NCI-H1436 treated with DMSO at 0.1 percent for 48 hours (cell line): ENCODE measurements around the gene ERBIN.
"Not testable (repeated sequence)": the region's sequence is repeated elsewhere in the genome, so short reads cannot be mapped to it uniquely, and the experiment has no call there.

ENCODE experiments used
- DNase-seq: peaks from one replicate; lab custom pipeline; 2025; lab: John Stamatoyannopoulos, UW

The ERBIN gene

DNA sequence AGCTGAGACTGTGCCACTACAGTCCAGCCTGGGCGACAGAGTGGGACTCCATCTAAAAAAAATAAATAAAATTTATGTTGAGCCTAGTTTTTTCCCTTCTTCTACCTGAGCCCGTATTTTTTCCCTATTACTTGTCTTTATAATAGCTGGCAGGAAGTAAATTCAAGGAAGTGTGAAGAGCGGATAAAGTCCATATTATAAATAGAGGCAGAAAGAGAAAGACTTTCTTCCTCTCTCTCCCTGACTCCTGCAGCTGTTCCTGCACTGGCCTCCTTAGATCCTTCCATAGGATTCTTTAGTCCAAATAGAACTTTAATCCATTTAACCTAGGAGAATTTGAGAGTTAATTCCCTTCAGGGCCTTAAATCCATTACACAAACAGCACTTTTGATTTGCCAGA, 10.3 kb upstream of the ERBIN start:
- no peak for DNase-seq

DNA sequence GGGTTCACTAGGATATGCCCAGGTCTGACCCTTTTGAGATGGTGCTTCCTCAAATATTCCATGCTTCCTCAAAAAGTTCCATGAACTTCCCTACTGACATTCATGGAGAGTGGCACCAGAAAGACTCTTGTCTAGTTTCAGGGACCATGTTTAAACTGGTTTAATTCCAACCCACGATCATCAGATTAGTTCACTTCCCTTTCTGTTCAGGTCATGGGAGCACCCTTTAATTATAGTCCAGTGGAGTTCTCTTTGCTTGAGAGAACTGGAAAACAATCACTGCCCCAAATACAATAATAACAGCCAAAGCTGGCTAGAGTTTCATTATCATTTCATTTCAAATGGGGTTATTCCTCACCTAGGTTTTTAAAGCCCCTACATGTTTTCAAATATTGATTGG, 9.7 kb upstream of the ERBIN start:
- DNase-seq: no peak

DNA sequence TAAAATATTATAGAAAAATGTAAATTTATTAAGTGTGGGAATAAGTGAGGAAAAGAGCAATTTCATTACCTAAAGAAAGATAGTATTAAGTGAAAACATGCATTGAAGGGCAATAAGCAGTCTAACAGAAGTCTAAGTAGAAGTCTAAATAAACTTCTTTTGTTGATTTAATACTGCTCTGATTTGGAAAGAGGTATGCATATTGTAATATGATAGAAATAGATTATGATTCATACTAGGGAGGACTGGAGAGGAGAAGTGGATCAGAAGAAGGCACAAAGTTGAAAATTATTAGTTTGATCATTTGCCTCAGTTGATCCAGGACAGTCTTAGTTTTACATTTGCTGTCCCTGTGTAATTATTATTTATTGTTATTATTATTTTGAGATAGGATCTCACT, 6.6 kb upstream of the ERBIN start:
- DNase-seq: no peak

DNA sequence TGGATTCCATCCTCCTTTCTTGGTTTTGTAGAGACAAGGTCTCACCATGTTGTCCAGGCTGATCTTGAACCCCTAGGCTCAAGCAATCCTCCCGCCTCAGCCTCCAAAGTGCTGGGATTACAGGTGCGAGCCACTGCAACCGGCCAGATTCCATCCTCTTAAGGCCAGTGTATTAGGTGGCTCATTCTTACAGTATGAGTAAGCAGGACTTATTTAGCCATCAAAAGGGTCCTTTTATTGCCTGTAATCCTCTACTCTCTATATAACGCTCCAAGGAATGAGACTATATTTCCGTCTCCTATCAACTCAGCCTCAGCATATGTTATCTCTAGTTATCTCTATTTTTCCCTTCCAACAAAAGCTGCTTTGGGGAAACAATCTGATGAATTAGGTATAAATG, 3.0 kb upstream of the ERBIN start:
- no peak for DNase-seq

DNA sequence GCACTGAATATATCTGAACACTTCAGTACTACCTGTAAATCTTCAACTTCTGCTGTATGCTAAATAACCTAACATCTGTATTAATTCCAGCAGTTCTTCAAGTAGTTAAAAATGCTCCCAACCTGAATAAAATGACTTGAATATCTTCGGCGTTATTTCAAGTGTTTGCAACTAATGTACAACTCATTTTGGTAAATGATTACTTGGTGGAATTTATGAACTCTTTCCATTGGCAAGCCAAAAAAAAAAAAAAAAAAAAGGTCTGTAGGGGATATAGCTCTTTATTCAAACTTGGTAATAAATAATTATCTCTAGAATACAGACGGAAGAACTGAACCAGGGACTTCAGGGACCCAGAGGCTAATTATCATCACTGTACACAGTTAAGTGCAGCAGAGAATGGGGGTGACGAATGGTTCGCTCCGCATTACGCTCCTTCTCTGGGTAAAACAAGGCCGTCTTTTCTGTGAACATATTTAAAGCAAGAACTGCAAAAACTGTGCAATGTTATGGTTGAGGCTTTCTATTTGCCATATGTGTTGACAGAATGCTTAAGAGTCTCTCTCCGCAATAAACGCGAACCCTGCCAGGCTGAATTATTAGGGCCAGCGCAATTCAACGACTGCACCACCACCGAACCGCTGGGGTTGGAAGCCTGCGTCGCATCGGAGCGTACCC, 1.9 kb upstream of the ERBIN start:
- no peak for DNase-seq

DNA sequence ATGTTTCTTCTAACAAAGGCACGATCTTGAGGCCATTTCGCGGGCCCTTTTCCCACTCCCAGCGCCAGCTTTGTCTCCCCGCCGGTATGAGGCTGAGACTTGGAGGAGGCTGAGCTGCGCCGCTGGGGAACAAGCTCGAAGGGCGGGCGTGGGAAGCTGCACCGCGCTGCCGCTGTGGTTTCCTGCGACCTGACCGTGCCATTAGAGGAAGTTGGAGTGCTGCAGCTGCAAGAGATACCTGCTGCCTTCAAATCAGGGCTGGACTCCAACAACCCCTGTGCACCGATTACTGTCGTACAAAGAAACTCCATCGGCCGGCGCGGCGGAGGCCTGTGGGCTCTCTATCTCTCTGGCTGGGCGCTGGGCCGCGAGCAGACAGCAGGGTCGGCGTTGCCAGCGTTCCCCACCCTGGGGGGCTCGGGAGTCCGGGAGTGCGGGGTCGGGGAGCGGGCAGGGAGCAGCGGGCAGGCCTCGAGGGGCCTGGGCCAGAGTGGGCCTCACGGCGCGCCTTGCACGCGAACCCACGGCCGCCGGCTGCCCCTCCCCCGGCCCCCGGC, 1.3 kb upstream of the ERBIN start:
- DNase-seq: peak; percentile 16

DNA sequence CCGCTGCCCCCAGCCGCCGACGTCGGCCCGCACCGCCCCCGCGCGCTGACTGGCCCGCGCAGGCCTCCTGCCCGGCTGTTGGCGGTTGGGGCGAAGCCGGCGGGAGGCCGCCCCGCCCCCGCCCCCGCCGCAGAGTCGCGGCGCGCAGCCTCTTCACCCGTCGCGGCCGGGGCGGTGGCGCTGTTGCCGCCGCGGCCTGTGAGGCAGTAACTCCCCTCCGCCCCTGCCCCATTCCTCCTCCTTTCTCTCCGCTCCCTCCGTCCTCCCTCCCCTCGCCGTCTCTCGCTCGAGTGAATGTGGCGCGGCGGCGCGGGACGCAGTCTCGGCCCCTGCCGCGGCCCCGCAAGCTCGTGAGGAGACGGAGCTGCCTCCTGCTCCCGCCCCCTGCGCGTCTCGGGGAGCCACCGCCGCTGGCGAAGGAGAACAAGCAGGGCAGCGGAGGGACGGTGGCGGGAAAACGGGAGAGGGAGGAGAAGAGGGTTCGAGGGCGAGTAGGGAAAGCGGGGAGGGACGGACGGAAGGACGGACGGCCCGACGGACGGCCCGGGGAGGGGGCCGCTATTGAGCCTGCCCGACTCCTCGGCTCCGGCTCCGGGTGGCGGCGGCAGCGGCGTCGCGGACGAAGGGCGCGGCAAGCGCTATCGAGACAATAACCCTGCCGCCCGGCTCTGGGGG, 637 bp upstream of the ERBIN start:
- peak; percentile 10 for DNase-seq

DNA sequence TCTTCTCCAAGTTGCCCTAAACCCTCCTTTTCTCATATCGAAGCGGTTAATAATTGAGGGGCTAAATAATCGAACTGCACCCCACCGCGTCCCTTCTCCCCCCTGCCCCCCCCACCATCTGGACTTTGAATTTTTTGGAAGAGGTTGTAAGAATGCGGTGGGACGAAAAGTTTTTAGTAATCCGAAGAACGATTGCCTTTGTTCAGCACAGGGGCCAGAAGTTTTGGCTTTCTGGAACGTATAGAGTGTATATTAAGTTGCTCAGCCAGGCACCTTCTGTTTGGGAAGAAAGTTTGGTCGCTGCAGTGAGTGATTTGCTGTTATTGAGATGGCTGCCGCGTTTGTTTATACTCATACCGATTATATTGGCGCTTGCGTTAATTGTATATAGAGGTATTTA, 518 bp downstream of the ERBIN start:
- no peak for DNase-seq

DNA sequence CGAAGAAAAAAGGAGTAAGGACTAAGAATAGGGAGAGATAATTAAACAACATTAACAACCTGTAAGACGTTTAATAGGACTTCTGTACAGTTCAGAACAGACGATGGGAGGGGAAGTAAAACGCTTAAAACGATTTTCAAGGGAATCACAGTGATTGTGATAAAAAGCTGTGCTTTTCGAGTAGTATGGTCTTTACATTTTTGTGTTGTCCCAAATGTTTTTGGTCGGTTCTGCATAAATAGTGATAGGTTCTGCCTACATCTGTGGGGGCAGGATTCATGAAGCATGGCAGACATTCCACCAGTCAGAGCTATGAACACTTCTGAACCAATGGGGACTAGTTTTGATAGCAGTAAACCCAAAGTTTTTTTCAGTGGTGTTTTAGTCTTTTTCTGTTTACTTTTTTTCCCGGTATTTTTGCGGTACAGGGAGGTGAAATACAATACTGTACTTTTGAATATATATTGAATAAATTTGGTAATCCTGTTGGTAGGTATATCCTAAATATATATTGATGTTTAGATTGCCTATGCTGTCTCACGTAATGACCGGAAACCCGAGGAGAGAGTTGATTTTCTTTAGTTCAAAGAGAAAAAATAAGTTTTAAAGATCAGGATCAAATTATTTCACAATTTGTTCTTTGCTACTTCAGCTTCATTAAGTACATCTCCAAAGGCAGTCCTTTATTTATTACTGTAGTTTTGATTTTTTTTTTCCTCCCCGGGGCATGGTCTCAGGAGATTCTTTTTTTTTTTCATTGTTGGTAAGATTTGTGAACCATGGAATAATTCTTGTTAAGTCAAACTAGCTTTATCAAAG, 1.3 kb downstream of the ERBIN start:
- no peak for DNase-seq

DNA sequence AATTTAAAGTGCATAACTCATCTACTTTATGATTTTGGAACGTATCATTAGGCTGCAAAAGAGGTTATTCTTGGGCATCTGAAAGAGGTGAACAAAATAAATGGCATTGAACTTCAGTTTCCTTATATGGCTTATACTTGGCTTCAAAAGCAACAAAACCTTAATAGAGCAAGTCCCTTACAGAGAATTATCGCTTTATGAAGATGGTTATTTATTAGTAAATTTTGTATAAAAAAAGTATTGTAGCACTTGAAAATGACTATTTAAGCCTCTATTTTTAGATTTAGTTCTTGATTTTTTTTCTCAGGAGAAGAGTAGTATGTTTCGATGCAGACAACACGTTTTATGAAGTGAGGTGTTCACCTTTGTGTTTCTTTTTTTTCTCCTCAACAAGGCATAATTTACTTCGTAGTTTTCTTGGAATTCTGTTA, 2.0 kb downstream of the ERBIN start:
- no peak for DNase-seq

DNA sequence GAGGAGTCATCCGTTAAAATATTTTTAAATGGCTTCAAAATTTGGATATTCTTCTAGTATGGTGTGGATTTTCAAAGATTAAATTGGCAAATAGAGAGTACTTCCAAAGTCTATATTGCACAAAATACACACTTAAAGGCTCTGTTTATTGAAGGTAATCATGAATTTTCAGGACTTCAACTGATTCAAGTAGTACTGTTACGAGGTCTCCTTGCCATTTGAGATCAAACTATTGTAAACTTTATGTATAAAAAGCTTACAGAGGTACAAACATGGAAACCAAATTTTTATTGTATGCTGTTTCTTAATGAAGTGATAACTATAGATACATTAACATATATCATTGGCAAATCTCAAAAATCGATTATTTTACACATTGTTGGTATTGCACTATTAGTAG, 2.5 kb downstream of the ERBIN start:
- no peak for DNase-seq

DNA sequence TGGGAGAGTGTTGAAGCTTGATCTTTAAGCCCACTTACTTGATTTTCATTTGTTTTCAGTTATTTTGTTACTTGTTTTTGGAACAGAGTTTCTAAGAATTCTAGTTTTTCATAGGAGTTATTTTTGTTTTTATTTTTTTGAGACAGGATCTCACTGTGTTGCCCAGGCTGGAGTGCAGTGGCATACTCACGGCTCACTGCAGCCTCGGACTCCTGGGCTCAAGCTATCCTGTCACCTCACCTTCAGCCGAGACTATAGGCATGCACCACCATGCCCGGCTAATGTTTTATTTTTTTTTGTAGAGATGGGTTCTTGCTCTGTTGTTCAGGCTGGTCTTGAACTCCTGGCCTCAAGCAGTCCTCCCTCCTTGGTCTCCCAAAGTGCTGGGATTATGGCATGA, 6.3 kb downstream of the ERBIN start:
- no peak for DNase-seq

DNA sequence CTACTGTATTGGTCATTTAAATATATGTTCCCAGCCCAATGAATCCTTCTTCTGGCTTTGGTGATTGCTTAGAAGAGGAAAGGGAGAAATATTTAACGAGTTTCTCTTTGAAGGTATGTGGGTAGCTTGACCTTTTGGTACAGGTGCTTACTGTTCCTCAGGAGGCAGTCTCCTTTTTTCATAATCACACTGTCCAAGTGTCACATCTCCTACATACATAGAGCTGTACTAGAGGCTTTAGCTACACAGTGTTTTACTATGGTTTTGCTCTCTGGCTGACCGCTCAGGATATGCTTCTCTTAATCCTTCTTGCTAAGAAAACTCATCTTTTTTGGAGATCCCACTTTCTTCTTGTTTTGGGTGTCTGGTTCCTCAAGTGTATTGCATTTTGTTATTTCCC, 6.9 kb downstream of the ERBIN start:
- no peak for DNase-seq

DNA sequence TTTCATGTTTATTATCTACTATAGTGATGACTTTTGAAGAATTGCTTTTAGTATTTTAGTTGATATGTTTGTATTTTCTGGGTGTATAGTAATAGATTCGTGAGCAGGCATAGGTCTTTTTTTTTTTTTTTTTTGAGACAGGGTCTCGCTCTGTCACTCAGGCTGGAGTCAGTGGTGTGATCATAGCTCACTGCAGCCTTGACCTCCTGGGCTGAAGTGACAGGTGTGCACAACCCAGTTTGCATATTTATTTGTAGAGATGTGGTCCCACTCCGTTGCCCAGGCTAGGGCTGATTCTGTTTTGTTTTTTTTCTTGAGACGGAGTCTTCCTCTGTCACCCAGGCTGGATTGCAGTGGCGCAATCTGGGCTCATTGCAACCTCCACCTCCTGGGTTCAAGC, 11.9 kb downstream of the ERBIN start:
- no peak for DNase-seq

DNA sequence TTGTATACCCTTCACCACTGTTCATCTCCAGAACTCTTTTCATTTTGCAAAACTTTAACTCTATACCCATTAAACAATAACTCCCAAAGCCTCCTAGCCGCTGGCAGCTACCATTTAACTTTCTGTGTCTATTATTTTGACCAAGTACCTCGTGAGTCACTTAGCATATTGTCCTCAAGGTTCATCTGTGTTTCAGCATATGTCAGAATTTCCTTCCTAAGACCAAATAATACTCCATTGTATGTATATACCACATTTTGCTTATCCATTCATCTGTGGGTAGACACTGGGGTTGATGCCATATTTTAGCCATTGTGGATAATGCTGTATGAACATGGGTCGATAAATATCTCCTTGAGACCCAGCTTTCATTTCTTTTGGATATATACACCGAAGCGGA, 17.4 kb downstream of the ERBIN start:
- DNase-seq: no peak

DNA sequence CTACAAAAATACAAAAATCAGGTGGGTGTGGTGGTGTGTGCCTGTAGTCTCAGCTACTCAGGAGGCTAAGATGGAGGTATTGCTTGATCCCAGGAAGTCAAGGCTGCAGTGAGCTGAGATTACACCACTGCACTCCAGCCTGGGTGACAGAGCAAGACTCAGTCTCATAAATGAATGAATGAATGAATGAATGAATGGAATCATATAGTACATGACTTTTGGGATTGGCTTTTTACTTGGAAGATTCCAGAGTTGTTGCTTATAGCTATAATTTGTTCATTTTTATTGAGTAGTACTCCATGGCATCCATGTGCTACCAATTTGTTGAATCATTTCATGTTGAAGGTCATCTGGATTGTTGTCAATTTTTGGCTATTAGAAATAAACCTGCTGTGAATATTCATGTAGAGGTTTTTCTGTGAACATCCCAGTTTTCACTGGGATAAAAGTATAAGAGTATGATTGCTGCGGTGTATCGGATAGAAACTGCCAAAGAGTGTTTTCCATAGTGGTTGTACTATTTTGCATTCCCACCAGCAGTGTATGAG, 19.9 kb downstream of the ERBIN start:
- DNase-seq: no peak

DNA sequence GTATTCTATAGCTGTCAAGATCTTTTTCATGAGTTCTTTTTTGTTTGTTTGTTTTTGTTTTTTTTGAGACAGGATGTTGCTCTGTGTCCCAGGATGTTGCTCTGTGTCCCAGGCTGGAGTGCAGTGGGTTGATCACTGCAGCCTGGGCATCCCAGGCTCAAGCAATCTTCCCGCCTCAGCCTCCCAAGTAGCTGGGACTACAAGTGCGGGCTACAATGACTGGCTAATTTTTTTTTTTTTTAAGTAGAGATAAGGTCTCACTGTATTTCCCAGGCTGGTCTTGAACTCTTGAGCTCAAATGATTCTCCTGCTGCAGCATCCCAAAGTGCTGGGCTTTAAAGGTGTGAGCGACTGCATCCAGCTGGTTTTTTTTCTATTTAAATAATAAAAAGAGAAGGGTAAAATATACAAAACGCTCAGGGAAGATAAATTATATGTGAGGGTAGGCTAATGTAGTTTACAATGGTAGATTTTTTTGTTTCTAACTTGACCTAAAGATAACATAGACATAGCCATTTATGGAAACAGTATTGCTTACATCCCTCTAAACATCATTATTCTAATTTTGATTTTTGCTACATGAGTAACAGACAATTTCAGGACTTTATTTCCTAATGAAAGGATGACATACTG, 21.9 kb downstream of the ERBIN start:
- DNase-seq: no peak

DNA sequence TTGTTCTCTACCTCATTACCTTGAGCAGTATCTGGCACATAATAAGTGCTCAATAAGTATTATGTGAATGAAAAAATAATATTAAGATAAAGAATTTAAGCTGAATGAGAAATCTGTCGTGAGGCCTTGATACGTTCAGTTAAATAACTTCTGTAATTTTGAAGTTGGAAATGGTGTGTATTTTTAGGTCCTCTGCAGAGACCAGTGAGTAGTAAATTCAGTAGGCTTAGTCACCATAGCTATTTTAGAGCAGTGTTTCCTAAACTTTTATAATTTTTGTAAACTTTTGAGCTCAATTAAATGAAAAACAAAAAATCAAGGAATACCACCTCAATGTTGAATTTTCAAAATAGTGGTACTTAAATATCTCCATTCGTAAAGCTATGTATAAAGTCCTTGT, 25.0 kb downstream of the ERBIN start:
- no peak for DNase-seq

DNA sequence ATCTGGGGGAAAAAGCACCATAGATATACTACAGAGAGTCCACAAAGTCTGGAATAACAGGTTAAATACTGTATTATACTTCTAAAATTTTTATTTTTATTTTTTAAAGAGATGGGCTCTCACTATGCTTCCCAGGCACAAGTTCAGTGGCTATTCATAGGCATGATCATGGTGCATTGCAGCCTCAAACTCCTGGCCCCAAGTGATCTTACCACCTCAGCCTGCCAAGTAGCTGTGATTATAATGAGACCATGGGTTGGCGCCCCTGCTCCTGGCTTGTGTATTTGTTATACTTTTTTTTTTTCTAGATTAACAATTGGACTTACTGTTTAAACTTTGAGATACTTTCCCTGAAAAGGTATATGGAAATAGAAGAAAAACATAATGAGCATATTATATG, 25.9 kb downstream of the ERBIN start:
- DNase-seq: no peak

DNA sequence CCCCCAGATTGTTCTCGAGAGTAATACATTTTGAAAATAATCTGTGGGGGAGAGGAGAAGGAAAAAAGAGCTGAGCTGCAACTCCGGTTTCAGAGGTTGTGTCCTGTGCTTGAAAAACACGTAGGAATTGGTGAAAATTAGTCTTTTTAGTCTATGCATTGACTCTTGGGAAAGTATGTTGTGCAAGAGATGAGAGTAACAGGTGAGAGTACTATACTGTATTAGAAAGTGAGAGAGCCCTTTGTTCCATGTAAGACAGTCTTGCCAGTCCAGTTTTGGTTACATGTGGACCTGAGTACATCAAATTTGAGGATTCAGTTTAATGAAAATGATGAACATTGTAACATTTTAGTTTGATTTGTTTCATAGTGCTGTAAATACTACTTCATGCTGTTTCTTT, 27.8 kb downstream of the ERBIN start:
- DNase-seq: no peak

DNA sequence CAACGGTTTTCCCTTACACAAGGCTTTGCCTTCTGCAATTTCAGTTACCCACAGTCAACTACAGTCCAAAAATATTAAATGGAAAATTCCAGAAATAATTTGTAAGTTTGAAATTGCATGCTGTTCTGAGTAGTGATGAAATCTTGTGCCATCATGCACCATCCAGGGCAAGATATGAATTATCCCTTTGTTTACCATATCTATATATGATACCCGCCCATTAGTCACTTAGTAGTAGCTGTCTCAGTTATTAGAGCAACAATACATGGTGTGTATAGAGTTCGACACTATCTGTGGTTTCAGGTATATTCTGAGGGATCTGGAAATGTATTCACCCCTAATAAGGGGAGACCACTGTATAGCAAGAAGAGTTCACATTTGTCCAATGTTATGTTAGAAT, 29.4 kb downstream of the ERBIN start:
- DNase-seq: no peak

DNA sequence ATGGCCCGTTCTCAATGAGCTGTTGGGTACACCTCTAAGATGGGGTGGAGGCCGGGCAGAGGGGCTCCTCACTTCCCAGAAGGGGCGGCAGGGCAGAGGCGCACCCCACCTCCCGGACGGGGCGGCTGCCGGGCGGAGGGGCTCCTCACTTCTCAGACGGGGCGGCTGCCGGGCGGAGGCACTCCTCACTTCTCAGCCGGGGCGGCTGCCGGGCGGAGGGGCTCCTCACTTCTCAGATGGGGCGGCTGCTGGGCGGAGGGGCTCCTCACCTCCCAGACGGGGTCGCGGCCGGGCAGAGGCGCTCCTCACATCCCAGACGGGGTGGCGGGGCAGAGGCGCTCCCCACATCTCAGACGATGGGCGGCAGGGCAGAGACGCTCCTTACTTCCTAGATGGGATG, 31.3 kb downstream of the ERBIN start:
- DNase-seq: not testable (repeated sequence)
